Retinal pigment epithelial cell (primary cell): ENCODE data around the gene SDHB.

Source experiments
- DNase-seq: peaks from one replicate; pipeline ENCODE4 v3.0.0-alpha.2; 2010; ENCODE audit warnings: low read depth
- H3K4me3 ChIP-seq: 2 replicates; pipeline ENCODE4 v1.5.1; 2011; ENCODE audit warnings: mild to moderate bottlenecking, low read length, control low read depth, moderate library complexity
- TF ChIP-seq, protein P1 (sequence below): conservative IDR thresholded peaks from 2 replicates; pipeline ENCODE4 v1.5.1; 2011; ENCODE audit warnings: low read depth, low read length, control low read depth, inconsistent platforms

Gene SDHB

DNA sequence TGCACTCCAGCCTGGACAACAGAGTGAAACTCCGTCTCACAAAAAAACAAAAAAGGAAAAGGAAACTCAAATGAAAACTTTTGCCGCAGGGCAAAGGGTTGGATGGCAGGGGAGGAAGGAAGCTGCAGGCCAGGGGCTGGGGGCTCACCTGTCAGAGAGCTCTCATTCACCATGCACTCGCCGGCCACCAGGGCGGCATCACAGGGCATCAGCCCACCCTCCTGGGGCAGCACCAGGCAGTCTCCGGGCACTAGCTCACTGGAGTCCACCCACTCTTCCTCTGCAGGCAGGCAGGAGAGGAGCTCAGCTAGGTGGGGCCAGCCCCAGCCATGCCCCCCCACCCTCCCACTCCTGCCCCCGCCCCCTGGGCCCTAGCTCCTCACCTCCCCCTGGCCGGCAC is 54.0 kb downstream of the SDHB start:
- DNase-seq, result no peak
- H3K4me3 ChIP-seq, result no peak overlapping the region
- TF ChIP-seq, protein P1, sequence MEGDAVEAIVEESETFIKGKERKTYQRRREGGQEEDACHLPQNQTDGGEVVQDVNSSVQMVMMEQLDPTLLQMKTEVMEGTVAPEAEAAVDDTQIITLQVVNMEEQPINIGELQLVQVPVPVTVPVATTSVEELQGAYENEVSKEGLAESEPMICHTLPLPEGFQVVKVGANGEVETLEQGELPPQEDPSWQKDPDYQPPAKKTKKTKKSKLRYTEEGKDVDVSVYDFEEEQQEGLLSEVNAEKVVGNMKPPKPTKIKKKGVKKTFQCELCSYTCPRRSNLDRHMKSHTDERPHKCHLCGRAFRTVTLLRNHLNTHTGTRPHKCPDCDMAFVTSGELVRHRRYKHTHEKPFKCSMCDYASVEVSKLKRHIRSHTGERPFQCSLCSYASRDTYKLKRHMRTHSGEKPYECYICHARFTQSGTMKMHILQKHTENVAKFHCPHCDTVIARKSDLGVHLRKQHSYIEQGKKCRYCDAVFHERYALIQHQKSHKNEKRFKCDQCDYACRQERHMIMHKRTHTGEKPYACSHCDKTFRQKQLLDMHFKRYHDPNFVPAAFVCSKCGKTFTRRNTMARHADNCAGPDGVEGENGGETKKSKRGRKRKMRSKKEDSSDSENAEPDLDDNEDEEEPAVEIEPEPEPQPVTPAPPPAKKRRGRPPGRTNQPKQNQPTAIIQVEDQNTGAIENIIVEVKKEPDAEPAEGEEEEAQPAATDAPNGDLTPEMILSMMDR, result no peak

DNA sequence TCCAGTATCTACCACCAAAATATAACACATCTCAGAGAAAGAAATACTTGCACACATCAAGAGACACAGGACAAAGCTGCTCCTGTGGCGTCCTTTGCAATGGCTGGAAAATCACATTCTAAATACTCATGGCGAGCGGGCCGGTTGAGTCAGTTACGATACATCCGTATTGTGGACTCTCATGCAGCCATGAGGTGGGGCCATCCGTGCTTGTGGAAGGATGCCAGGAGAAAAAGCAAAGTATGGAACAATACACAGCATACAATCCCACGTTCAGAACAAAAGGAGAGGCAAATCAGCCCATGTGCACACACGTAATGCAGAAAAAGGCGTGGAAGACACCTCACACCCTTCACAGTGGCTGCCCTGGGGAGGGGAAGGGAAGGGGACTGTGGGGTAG is 55.2 kb downstream of the SDHB start:
- TF ChIP-seq, protein P1, result no peak
- no peak for DNase-seq
- no peak overlapping the region for H3K4me3 ChIP-seq

DNA sequence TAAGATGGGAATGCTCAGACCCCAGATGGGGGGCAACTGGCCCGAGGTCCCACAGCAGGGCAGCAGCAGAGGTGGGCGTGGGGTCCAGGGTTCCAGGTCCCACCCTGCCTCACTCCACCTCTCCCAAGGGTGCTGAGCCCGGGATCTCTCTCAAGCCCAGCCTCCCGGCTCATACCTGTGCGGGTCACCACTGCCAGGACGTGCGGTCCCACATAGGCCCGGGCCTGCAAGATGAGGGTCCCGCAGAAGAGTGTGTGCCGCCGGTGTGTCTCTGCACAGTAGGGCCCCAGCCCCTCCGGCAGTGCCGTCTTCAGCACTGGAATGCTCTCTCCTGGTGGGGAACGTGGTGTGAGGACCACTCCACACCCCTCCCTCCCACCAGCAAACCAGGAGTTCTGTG is 57.0 kb downstream of the SDHB start:
- DNase-seq, result no peak
- TF ChIP-seq, protein P1, result no peak

DNA sequence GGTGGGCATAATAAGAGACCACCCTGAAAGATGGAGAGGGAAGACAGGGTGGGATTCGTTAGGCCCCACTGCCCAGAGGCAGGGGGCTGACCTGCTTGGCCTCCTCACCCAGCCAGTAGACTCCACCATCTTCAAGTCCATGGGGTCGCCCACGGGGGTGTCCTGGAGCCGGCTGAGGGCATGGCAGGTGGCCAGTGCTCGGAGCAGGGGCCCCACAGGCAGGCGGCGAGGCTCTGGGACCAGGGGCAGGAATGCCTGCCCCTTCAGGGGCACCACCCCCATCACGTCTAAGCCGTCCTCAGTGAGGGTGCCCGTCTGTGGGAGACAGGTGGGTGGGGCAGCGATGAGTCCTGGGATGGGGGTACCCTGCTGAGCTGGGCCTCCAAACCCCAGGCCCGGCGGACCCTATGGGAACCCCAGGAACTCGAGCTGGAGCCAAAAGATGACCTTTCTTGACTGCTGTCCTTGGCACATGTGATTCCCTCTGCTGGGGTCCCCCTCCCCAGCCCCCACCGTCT is 60.3 kb downstream of the SDHB start:
- no peak for DNase-seq
- H3K4me3 ChIP-seq, result no peak overlapping the region
- TF ChIP-seq, protein P1, result no peak

More for the DNA sequence above, 57.0 kb downstream of the SDHB start:
- H3K4me3 ChIP-seq, result no peak overlapping the region

DNA sequence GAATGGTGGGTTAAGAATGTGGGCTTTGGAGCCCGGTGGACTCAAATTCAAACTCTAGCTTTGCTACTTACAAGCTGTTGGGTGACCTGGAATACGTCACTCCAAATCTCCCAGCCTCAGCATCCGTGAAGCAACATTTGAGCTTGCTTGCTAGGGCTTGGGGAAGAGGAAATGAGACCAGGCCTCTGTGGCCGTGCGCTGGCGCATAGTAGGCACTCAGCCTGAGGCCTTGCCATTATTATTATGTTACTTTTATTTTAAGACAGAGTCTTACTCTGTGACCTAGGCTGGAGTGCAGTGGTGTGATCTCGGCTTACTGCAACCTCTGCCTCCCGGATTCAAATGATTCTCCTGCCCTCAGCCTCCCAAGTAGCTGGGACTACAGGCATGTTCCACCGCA is 61.2 kb downstream of the SDHB start:
- no peak for DNase-seq
- TF ChIP-seq, protein P1, result no peak
- H3K4me3 ChIP-seq, result no peak overlapping the region

DNA sequence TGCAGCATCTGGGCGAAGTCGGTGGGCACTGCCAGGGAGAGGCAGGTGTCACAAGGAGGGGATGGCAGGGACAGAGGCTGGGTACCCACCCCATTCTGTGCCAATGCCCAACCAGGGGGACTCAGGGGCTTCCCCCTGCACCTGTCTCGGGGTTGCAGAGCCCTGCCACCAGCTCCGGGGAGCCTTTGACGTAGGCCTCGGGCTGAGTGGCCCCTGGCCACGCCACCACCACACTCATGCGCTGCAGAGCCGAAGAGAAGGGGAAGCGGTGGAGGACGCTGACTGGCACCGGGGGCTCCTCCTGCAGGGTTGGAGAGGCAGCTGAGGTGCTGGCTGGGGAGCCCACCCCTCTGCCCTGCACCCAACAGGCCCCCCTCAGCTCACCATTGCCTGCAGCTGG is 61.7 kb downstream of the SDHB start:
- no peak for DNase-seq
- H3K4me3 ChIP-seq, result no peak overlapping the region
- TF ChIP-seq, protein P1, result no peak

DNA sequence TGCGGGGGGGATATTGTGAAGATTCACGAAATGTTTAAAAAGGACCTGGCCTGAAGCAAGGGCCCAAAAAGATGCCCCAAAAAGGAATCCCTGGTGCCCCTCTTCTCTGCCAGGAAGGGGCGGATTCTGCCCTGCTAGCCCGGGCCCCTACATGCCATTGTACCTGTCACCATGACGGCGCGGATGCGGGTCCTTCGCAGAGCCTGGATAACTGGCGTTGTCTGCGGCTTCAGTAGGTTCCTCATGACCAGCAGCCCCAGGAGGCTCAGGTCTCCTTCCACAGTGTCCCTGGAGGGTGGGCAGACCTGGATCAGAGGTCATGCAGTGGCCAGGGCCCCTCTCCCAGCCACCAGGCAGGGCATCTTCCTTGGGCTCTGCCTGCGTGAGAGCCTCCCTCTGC is 62.3 kb downstream of the SDHB start:
- TF ChIP-seq, protein P1, result no peak
- H3K4me3 ChIP-seq, result no peak overlapping the region
- no peak for DNase-seq
